HepG2 (cell line): ENCODE data around the gene LDLRAD4. TPM values are rescaled to one million over a fixed set of nuclear protein-coding genes. Genes with fewer than 3 reads are reported as not detected.

ENCODE experiments used
- CBX5 ChIP-seq: sonication (generic); formaldehyde crosslinking; IDR thresholded peaks from 2 replicates; pipeline ENCODE4 v1.4.0; 2020; ENCODE audit warnings: missing genetic modification reagents, borderline replicate concordance
- FOXO4 ChIP-seq: sonication (generic); formaldehyde crosslinking; conservative IDR thresholded peaks from 2 replicates; pipeline ENCODE4 v1.8.1; 2023; ENCODE audit warnings: missing genetic modification reagents
- GZF1 ChIP-seq: sonication (generic); formaldehyde crosslinking; IDR thresholded peaks from 2 replicates; pipeline ENCODE4 v1.5.1; 2020; ENCODE audit warnings: mild to moderate bottlenecking, missing genetic modification reagents
- NCOA1 ChIP-seq: sonication (generic); formaldehyde crosslinking; IDR thresholded peaks from 2 replicates; pipeline ENCODE4 v1.9.0; 2021; ENCODE audit warnings: missing genetic modification reagents
- SNAPC2 ChIP-seq: sonication (generic); formaldehyde crosslinking; IDR thresholded peaks from 2 replicates; pipeline ENCODE4 v1.8.1; 2022; ENCODE audit warnings: mild to moderate bottlenecking, missing genetic modification reagents
- ZBTB21 ChIP-seq: sonication (generic); formaldehyde crosslinking; IDR thresholded peaks from 2 replicates; pipeline ENCODE4 v1.4.0; 2020; ENCODE audit warnings: missing genetic modification reagents
- ZBTB25 ChIP-seq: IDR thresholded peaks from 2 replicates; pipeline ENCODE4 v1.6.1; 2018; ENCODE audit warnings: missing genetic modification reagents
- ZNF609 ChIP-seq: sonication (generic); formaldehyde crosslinking; IDR thresholded peaks from 2 replicates; pipeline ENCODE4 v1.4.0; 2020; ENCODE audit warnings: mild to moderate bottlenecking, missing genetic modification reagents, borderline replicate concordance
- polyA plus RNA-seq, 8 experiments: library from polyadenylated mRNA; depleted of rRNA in 3 of 8; stranded (reverse) in 7 of 8; unstranded in 1 of 8; fragments of >200 nt; fragmentation: Illumina TruSeq in 4 of 8; extraction: Trizol in 4 of 8; gene quantifications; 2 replicates each; pipeline versions ENCODE4 v1.2.1 to v1.2.3, GENCODE V29; 2011 to 2016; ENCODE audit warnings: low read depth in 4 of 8, missing spikeins in 1 of 8, mixed read lengths in 1 of 8; ENCODE audit not compliant: insufficient read depth in 1 of 8
- total RNA-seq, 5 experiments: library from RNA; depleted of rRNA; stranded (reverse); fragments of >200 nt; fragmentation: Illumina TruSeq; extraction: Trizol; gene quantifications; 2 replicates each; pipeline ENCODE4 v1.2.3, GENCODE V29; 2016; ENCODE audit warnings: low read depth in 1 of 5

The LDLRAD4 gene
- total and polyA plus RNA-seq, 2 of the 13 experiments (the other 11 are each of a cell fraction or from before 2014, with no cell fraction given), result 13.6 to 20.9 TPM

- no peak for TF ChIP-seq ZNF609 (CRISPR knock-in tag)
- TF ChIP-seq NCOA1 (CRISPR knock-in tag), result no peak
- TF ChIP-seq ZBTB25 (CRISPR knock-in tag), result no peak
- TF ChIP-seq CBX5 (CRISPR knock-in tag), result no peak
- TF ChIP-seq GZF1, result no peak
- no peak for TF ChIP-seq ZBTB21 (CRISPR knock-in tag)
- TF ChIP-seq SNAPC2 (CRISPR knock-in tag), result no peak
- no peak for TF ChIP-seq FOXO4 (CRISPR knock-in tag)
Observed at GRCh38 chr18:13380691-13381070, 162.1 kb downstream of the LDLRAD4 start (continued).
